G401.6 (cell line): ENCODE data around the gene MLXIP.
"Not testable (repeated sequence)": the region's sequence is repeated elsewhere in the genome, so short reads cannot be mapped to it uniquely, and the experiment has no call there.

Experiments used
- FAIRE-seq: peaks from 2 replicates; lab custom pipeline; 2012; peaks lifted over from hg19 to GRCh38; lab: Jason Lieb, UNC

Gene MLXIP

GRCh38 chr12:122078141-122079032 lies at the start of gene MLXIP:
MLXIP (plus strand) TSS chr12:122078756; CDS start chr12:122078854, 98 bp downstream.
- no peak for FAIRE-seq

DNA sequence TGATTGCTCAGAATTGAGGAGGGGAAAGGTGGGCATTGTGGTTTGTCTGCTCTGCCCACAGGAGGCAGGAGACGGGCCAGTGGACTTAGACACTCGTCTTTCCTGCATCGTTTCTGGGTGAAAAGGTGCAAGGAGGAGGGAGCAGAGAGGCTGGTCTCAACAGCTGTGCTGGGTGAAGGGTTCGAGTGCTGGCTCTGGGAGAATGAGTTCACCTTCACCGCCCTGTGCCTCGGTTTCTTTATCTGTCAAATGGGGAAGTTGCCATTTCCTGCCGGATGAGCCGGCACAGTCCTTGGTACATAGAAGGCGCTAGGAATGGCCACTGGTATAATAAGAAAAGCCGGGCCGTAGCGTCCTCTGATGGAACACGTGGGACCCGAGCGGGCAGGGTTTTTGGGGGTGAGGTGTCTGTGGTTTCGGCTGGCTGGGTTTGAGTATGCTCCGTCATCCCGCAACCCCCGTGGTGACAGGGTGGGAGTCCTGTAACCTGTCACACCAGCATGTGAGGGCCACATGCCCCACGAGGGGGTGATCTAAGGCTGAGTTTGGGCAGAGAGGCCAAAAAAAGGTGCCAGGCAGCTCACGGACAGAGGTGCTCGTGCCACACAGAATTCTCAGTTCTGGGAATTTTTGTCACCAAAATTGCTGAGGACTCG lies 49.5 kb upstream of the MLXIP start:
- FAIRE-seq, result no peak

DNA sequence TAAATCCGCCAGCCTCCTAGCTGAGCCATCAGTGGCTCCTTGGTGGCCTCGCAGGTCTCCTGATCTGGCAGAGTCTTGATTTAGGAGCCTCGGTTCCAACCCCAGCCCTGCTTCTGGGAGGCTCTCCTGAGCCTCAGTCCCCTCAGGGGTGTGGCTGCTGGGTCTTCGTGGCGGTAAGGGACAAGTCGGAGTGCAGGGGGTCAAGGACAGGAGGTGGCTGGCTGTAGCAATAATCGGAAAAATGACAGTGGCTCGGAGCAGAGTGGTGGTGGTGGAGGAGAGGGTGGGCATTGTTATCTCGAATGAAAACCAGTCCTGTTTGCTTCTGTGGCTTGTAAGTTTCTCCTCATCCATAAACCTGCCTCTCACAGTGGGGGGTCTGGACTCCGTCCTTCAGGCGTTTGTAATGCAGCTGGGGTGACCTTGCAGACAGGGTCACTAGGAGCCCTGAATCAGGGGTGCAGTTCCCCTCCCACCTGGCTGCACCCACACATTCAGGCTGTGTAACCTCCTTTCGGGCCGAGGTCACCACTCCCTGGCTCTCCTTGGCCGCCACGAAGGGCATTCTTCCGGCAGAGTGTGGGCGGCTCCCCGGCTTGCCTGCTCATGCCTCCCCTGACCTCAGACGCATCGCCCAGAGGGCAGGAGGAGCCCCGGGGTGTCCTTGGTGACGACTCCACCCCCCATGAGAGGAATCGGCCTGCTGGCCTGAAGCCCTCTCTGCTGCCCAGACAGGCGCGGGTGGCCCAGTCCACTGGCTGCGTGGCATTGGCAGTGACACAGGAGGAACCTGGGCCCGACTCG lies 48.7 kb upstream of the MLXIP start:
- no peak for FAIRE-seq

GRCh38 chr12:122030424-122031035 lies 48.0 kb upstream of the MLXIP start:
- no peak for FAIRE-seq

GRCh38 chr12:122031342-122032216 lies 47.0 kb upstream of the MLXIP start:
- no peak for FAIRE-seq

GRCh38 chr12:122032580-122032979 lies 46.0 kb upstream of the MLXIP start:
- FAIRE-seq, result no peak

DNA sequence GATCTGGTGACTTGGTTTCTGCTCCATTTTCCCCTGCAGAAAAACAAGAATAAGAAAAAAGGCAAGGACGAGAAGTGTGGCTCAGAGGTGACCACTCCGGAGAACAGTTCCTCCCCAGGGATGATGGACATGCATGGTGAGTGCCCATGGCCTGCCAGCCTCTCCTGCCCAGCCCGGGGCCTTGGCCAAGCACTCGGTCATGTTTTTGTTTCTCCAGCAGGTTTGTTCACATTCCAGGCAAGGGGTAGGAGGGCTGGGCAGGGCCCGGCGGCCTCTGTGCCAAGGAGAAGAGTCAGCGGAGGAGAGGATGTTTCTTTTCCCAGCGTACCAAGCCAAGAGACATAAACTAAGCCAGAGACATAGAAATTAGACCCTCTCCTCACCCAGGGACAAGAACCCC lies 43.3 kb upstream of the MLXIP start:
- FAIRE-seq, result no peak

DNA sequence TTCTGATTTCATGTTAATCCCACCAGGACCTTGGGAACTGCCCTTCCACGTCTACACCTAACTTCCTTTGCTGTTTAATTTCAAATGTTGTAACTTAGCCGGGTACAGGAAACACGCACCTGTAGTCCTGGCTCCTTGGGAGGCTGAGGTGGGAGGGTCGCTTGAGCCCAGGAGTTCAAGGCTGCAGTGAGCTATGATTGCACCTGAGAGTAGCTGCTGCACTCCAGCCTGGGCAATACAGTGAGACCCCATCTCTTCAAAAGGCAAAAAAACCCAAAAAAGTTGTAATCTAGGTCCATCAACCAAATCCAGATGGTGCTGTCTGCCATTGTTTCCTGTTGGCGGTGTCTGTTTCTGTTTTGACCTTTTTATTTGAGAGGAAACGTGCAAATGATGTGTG lies 42.4 kb upstream of the MLXIP start:
- FAIRE-seq, result no peak

GRCh38 chr12:122040579-122041386 lies 37.8 kb upstream of the MLXIP start:
- no peak for FAIRE-seq

- not testable (repeated sequence) for FAIRE-seq
Measured at GRCh38 chr12:122041458-122041857, 37.1 kb upstream of the MLXIP start.

DNA sequence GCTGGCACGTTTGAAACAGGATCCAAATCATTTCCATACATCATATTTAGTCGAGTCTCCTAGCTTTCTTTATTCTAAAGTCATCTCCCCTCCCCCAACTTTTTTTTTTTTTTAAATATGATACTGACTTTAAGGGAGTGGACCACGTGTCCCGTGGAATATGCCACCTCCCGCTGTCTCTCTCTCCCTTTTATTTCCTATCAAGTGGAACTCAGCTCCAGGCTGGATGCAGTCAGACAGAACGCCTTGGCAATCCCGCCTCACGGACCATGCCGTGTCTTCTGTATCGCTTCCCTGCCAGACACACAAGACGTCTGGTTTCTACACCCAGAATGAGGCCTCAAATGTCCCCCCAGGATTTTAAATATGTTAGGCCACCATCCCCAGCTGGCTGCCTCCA lies 35.6 kb upstream of the MLXIP start:
- no peak for FAIRE-seq

DNA sequence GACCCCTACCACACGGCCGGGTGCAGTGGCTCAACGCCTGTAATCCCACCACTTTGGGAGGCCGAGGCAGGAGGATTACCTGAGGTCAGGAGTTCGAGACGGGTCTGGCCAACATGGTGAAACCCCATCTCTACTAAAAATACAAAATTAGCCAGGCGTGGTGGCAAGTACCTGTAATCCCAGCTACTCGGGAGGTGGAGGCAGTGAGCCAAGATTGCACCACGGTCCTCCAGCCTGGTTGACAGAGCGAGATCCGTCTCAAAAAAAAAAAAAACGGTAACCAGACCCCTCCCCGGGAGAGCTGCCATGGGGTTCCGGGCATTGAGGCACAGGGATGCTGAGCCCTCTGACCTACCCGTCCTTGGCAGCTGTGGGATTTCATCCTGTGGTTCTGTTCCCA lies 35.1 kb upstream of the MLXIP start:
- no peak for FAIRE-seq

- no peak for FAIRE-seq
Measured at GRCh38 chr12:122045262-122045661, 33.3 kb upstream of the MLXIP start.

- no peak for FAIRE-seq
Measured at GRCh38 chr12:122046145-122046544, 32.4 kb upstream of the MLXIP start.

- no peak for FAIRE-seq
Measured at GRCh38 chr12:122048151-122048550, 30.4 kb upstream of the MLXIP start.

DNA sequence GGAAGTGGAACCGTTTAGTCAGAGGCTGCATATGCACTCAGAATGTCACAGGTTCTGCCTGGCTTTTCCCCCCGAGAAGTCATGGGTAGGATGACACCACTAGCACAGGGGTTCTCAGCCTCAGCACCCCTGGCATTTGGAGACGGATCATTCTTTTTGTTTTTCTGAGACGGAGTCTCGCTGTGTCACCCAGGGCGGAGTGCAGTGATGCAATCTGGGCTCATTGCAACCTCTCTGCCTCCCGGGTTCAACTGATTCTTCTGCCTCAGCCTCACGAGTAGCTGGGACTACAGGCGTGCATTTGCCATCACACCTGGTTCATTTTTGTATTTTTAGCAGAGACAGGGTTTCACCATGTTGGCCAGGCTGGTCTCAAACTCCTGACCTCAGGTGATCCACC lies 28.7 kb upstream of the MLXIP start:
- FAIRE-seq, result no peak

DNA sequence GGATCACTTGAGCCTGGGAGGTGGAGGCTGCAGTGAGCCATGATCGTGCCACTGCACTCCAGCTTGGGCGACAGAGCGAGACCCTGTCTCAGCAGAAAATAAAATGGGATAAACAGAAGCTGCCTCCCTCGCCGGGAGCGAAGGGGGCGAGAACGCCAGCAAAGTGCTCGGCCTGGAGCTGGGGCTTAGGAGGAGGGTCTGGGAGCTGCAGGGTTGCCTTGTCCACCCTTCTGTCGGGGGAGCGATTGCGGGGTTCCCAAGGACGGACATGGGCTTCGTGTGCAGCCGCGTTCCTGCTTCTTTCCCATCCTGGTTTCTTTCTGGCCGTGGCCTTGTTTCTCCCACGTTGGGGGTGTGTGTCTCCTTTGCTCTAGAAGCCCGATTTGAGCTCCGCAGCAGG lies 27.9 kb upstream of the MLXIP start:
- no peak for FAIRE-seq

GRCh38 chr12:122051231-122051876 lies 27.2 kb upstream of the MLXIP start:
- FAIRE-seq, result no peak

GRCh38 chr12:122052285-122052684 lies 26.3 kb upstream of the MLXIP start:
- no peak for FAIRE-seq
